C4-2B (cell line): ENCODE results near the gene CXCL9.

Source experiments
- CTCF ChIP-seq: fragments of 450-650 bp; conservative IDR thresholded peaks from 2 replicates; pipeline ENCODE4 v1.5.1; 2017; ENCODE audit warnings: mild to moderate bottlenecking
- ZFX ChIP-seq: fragments of 450-650 bp; IDR thresholded peaks from 2 replicates; pipeline ENCODE4 v1.6.1; 2017

GRCh38 chr4:75985116-75985515, 22.2 kb downstream of the CXCL9 start:
- TF ChIP-seq CTCF = no peak
- no peak for TF ChIP-seq ZFX
